HepG2 (cell line): ENCODE measurements around the gene RAE1. TPM values are rescaled to one million over a fixed set of nuclear protein-coding genes. Genes with fewer than 3 reads are reported as not detected.

Source experiments
- ATF5 ChIP-seq: sonication (generic); formaldehyde crosslinking; IDR thresholded peaks from 2 replicates; pipeline ENCODE4 v1.4.0; 2020; ENCODE audit warnings: mild to moderate bottlenecking, low read depth, missing genetic modification reagents
- ATF7 ChIP-seq, 2 experiments: fragments of 450-650 bp in 1 of 2; sonication (generic) in 1 of 2; formaldehyde crosslinking in 1 of 2; IDR thresholded peaks; 2 replicates each; pipeline versions ENCODE4 v1.4.0 to v1.6.1; 2016 to 2020; ENCODE audit warnings: antibody characterized with exemption in 1 of 2, mild to moderate bottlenecking in 1 of 2, missing genetic modification reagents in 1 of 2
- DR1 ChIP-seq: sonication (generic); formaldehyde crosslinking; IDR thresholded peaks from 2 replicates; pipeline ENCODE4 v1.8.0; 2021; ENCODE audit warnings: mild to moderate bottlenecking, missing genetic modification reagents, inconsistent platforms
- NCOR1 ChIP-seq: fragments of 200-600 bp; sonication (generic); IDR thresholded peaks from 2 replicates; pipeline ENCODE4 v1.7.0; 2017; ENCODE audit warnings: antibody characterized with exemption, low read length, borderline replicate concordance
- PATZ1 ChIP-seq: sonication (generic); formaldehyde crosslinking; IDR thresholded peaks from 2 replicates; pipeline ENCODE4 v1.4.0; 2020; ENCODE audit warnings: missing genetic modification reagents
- TFE3 ChIP-seq: IDR thresholded peaks from 2 replicates; pipeline ENCODE4 v1.6.1; 2016
- THAP9 ChIP-seq: sonication (generic); formaldehyde crosslinking; IDR thresholded peaks from 2 replicates; pipeline ENCODE4; 2020; ENCODE audit warnings: missing genetic modification reagents, mild to moderate bottlenecking, borderline replicate concordance
- ZBTB42 ChIP-seq: sonication (generic); formaldehyde crosslinking; IDR thresholded peaks from 2 replicates; pipeline ENCODE4 v1.5.0; 2020; ENCODE audit warnings: mild to moderate bottlenecking, missing genetic modification reagents
- ZNF503 ChIP-seq: sonication (generic); formaldehyde crosslinking; IDR thresholded peaks from 2 replicates; pipeline ENCODE4 v1.4.0; 2020; ENCODE audit warnings: missing genetic modification reagents
- ZNF530 ChIP-seq: sonication (generic); formaldehyde crosslinking; IDR thresholded peaks from 2 replicates; pipeline ENCODE4 v1.5.0; 2020; ENCODE audit warnings: low read depth, mild to moderate bottlenecking, missing genetic modification reagents
- ZNF589 ChIP-seq: sonication (generic); formaldehyde crosslinking; conservative IDR thresholded peaks from 2 replicates; pipeline ENCODE4 v1.8.0; 2022; ENCODE audit warnings: mild to moderate bottlenecking, moderate library complexity, missing genetic modification reagents
- ZNF724P ChIP-seq: sonication (generic); formaldehyde crosslinking; IDR thresholded peaks from 2 replicates; pipeline ENCODE4 v1.8.0; 2022; ENCODE audit warnings: missing genetic modification reagents, borderline replicate concordance
- ZNF784 ChIP-seq: sonication (generic); formaldehyde crosslinking; IDR thresholded peaks from 2 replicates; pipeline ENCODE4 v1.5.1; 2020; ENCODE audit warnings: missing genetic modification reagents, mild to moderate bottlenecking, borderline replicate concordance
- ZNF891 ChIP-seq: sonication (generic); formaldehyde crosslinking; IDR thresholded peaks from 2 replicates; pipeline ENCODE4 v1.5.0; 2020; ENCODE audit warnings: mild to moderate bottlenecking, missing genetic modification reagents
- polyA plus RNA-seq, 8 experiments: library from polyadenylated mRNA; depleted of rRNA in 3 of 8; stranded (reverse) in 7 of 8; unstranded in 1 of 8; fragments of >200 nt; fragmentation: Illumina TruSeq in 4 of 8; extraction: Trizol in 4 of 8; gene quantifications; 2 replicates each; pipeline versions ENCODE4 v1.2.1 to v1.2.3, GENCODE V29; 2011 to 2016; ENCODE audit warnings: low read depth in 4 of 8, missing spikeins in 1 of 8, mixed read lengths in 1 of 8; ENCODE audit not compliant: insufficient read depth in 1 of 8
- total RNA-seq, 5 experiments: library from RNA; depleted of rRNA; stranded (reverse); fragments of >200 nt; fragmentation: Illumina TruSeq; extraction: Trizol; gene quantifications; 2 replicates each; pipeline ENCODE4 v1.2.3, GENCODE V29; 2016; ENCODE audit warnings: low read depth in 1 of 5

Gene RAE1
- total and polyA plus RNA-seq, 2 of the 13 experiments (the other 11 are each of a cell fraction or from before 2014, with no cell fraction given), result 36.1 to 72.9 TPM

- peak; percentile 82; the same call in 1 of the 2 replicates for TF ChIP-seq ZNF784 (CRISPR knock-in tag)
- TF ChIP-seq THAP9 (CRISPR knock-in tag), result no peak
- TF ChIP-seq ZBTB42 (CRISPR knock-in tag), result no peak
- TF ChIP-seq DR1 (CRISPR knock-in tag), result no peak; the same call in 1 of the 2 replicates
- TF ChIP-seq ZNF530, result no peak
- TF ChIP-seq ZNF589 (CRISPR knock-in tag), result no peak
- TF ChIP-seq ATF5 (CRISPR knock-in tag), result no peak
- TF ChIP-seq ATF7 (IDR thresholded peaks at IDR 0.05), result no peak
- TF ChIP-seq ATF7 (CRISPR knock-in tag; IDR thresholded peaks at IDR 0.05), result no peak
- 0 out of 2 replicates have a peak, but pooled peaks have one; percentile 35 for TF ChIP-seq ZNF503 (CRISPR knock-in tag)
- TF ChIP-seq ZNF891 (CRISPR knock-in tag), result no peak; the same call in 1 of the 2 replicates
- no peak for TF ChIP-seq ZNF724P (CRISPR knock-in tag)
- no peak for TF ChIP-seq NCOR1
- TF ChIP-seq PATZ1 (CRISPR knock-in tag), result peak; percentile 90
- TF ChIP-seq TFE3 (CRISPR knock-in tag), result no peak
Measured at GRCh38 chr20:57390604-57391438, 39.8 kb downstream of the RAE1 start, which contains the start of gene RBM38 (continued).
